GM19452 (cell line): Measurements from ENCODE around the gene MMP14.
"Not testable (repeated sequence)": the region's sequence is repeated elsewhere in the genome, so short reads cannot be mapped to it uniquely, and the experiment has no call there.

Source experiments
- ATAC-seq: cut with Tn5 transposase; IDR thresholded peaks from one replicate; pipeline ENCODE4 v1.9.1; 2021; ENCODE audit not compliant: unreplicated experiment

The MMP14 gene

GRCh38 chr14:22841769-22842168, 5.4 kb downstream of the MMP14 start:
- no peak for ATAC-seq

- ATAC-seq = no peak
Observed at GRCh38 chr14:22842211-22843122, 6.1 kb downstream of the MMP14 start.

- ATAC-seq = no peak
Observed at GRCh38 chr14:22843123-22843925, 6.9 kb downstream of the MMP14 start.

- ATAC-seq = no peak
Observed at GRCh38 chr14:22844221-22845102, 8.1 kb downstream of the MMP14 start.

- no peak for ATAC-seq
Observed at GRCh38 chr14:22845103-22845394, 8.7 kb downstream of the MMP14 start.

DNA sequence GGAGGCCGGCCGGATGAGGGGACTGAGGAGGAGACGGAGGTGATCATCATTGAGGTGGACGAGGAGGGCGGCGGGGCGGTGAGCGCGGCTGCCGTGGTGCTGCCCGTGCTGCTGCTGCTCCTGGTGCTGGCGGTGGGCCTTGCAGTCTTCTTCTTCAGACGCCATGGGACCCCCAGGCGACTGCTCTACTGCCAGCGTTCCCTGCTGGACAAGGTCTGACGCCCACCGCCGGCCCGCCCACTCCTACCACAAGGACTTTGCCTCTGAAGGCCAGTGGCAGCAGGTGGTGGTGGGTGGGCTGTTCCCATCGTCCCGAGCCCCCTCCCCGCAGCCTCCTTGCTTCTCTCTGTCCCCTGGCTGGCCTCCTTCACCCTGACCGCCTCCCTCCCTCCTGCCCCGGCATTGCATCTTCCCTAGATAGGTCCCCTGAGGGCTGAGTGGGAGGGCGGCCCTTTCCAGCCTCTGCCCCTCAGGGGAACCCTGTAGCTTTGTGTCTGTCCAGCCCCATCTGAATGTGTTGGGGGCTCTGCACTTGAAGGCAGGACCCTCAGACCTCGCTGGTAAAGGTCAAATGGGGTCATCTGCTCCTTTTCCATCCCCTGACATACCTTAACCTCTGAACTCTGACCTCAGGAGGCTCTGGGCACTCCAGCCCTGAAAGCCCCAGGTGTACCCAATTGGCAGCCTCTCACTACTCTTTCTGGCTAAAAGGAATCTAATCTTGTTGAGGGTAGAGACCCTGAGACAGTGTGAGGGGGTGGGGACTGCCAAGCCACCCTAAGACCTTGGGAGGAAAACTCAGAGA, 9.6 kb downstream of the MMP14 start:
- no peak for ATAC-seq

- no peak for ATAC-seq
Observed at GRCh38 chr14:22846811-22847307, 10.5 kb downstream of the MMP14 start.

DNA sequence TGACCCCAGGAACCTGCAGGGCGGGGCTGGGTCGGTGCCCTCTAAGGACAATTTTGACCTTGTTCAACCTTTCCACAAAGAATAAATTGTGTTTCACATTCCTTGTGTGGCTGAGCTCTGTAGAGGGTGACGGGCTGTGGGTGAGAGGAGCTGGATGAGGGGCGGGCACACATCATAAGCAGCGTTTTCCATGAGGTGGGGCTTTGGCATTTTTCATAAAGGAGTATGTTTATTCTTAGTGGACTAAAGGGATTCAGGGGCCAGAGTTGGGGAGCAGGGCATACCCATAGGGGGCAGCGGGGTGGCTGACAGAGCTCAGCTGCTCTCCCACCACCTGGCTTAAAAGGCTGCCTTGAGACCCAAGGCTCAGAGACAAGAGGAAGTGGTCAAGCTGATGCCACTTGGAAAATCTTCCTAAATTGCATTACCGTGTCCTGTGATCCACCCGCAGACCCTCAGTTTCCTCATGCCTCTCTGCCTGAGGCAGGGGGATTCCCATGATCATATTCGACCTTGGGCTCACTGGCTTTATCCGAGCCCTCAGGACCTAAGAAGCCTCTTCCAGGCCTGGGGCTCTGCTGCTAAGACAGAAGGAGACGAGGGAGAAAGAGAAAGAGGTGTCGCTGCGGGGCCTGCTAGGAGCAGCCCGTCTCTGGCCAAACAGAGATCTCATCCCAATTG, 11.4 kb downstream of the MMP14 start:
- ATAC-seq = no peak

GRCh38 chr14:22848351-22849164, 12.2 kb downstream of the MMP14 start:
- no peak for ATAC-seq

GRCh38 chr14:22849212-22849819, 12.9 kb downstream of the MMP14 start:
- ATAC-seq = no peak

DNA sequence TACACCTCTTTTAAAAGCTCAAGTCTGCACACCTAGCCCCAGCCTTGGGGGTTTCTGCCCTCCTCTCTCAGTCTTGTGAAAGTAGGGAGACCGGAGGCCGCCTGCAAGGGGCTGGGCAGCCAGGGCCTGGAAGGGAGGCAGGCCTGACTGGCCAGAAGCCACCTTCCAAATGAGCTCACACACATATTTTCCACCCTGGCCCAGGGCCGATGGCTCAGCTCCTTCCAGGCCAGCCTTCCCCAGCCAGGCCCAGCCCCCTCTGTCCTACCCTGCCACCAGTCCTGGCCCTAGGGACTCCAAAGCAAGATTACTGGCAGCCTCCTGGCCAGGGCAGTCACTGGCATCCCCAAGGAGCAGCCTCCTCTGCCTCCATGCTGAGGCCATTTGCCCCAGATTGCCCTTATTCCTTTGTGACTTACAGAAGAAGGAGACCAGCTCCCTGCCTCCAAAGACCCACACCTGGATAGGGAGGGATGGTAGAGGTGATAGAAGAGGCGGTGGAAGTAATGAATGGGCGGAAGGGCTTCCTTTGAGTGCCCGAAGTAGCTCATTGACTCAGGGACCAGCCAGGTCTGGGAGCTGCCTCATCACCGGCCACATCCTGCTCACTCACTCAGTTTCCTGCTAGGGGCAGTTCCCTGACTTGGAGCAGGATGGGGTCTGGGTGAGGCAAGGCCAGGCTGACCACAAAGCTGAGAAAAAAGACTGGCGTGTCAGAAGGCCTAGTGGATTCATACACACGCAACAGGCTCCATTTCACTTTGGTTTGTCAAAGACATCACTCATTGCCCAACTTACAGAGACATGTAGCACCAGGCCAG, 14.8 kb downstream of the MMP14 start:
- no peak for ATAC-seq

- ATAC-seq = not testable (repeated sequence)
Observed at GRCh38 chr14:22852178-22852577, 15.8 kb downstream of the MMP14 start.

- no peak for ATAC-seq
Observed at GRCh38 chr14:22852599-22852939, 16.2 kb downstream of the MMP14 start.

- peak; percentile 75 for ATAC-seq
Observed at GRCh38 chr14:22852940-22853767, 16.8 kb downstream of the MMP14 start.

DNA sequence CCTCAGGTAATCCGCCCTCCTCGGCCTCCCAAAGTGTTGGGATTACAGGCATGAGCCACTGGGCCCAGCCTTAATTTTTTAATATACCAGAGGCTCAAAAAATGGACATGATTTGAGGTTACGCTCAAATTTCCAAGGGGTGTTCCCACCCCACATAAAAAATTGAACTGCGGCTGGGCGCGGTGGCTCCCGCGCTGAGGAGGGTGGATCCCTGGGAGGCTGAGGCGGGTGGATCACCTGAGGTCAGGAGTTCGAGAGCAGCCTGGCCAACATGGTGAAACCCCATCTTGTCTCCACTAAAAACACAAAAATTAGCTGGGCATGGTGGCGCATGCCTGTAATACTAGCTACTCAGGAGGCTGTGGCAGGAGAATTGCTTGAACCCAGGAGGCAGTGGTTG, 17.9 kb downstream of the MMP14 start:
- not testable (repeated sequence) for ATAC-seq

DNA sequence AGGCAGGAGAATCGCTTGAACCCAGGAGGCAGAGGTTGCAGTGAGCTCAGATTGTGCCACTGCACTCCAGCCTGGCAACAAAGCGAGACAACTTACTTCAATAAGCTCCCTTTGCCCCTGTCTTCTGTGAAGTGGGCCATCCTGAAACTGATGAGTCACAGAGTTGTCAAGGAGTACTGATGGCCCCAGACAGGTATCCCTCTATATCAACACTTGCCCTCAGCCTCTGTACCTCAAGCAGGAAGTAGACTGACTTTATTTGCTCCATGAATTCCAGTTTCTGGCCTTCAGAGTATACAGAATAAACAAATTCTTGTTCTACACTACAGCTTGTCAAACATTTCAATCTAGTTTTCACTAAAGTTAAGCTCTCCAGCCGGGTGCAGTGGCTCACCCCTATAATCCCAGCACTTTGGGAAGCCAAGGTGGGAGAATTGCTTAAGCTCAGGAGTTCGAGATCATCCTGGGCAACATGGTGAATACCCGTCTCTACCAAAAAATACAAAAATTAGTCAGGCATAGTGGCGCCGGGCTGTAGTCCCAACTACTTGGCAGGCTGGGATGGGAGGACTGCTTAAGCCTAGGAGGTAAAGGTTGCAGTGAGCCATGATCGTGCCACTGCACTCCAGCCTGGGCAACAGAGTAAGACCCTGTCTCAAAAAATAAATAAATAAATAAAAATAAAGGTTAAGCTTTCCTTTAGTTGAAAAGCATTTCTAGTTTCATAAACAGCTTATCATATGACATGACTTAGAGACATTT, 18.8 kb downstream of the MMP14 start:
- ATAC-seq = no peak
